Activated naive CD4-positive, alpha-beta T cell treated with anti-CD3 and anti-CD28 coated beads, Interleukin-2, amount 50 U/mL, for 24 hours (primary cell): ENCODE results near the gene CYGB.

ENCODE experiments used
- H3K27ac Mint-ChIP-seq: one replicate; pipeline ENCODE4 v1.8.0; 2021; ENCODE audit warnings: mild to moderate bottlenecking, mixed read lengths
- H3K27me3 Mint-ChIP-seq: one replicate; pipeline ENCODE4 v1.8.0; 2021; ENCODE audit warnings: mixed read lengths
- H3K36me3 Mint-ChIP-seq: one replicate; pipeline ENCODE4 v1.8.0; 2021; ENCODE audit warnings: mixed read lengths
- H3K4me1 Mint-ChIP-seq: one replicate; pipeline ENCODE4 v1.8.0; 2021; ENCODE audit warnings: mixed read lengths
- H3K4me3 Mint-ChIP-seq: one replicate; pipeline ENCODE4 v1.8.0; 2021; ENCODE audit warnings: mild to moderate bottlenecking, mixed read lengths
- H3K9me3 Mint-ChIP-seq: one replicate; pipeline ENCODE4 v1.8.0; 2021; ENCODE audit warnings: mixed read lengths

Gene CYGB

DNA sequence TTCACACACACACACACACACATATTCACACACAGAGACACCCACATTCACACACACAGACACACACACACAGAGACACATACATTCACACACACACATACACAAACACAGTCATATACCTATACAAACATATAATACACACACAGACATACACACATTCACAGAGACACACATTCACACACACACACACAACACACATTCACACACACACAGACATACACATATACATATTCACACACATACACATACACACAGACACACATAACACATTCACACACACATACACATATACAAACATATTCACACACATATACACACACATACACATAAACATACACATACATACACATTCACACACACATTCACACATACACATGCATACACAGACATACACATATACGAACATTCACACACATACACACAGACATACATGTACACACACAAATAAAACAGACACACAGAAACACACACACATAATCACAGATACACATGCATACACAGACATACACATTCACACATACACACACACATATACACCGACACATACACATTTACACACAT is 10.2 kb upstream of the CYGB start:
- no peaks in the 10 kb centered on the region for H3K36me3 Mint-ChIP-seq
- H3K4me1 Mint-ChIP-seq = no peaks in the 10 kb centered on the region
- H3K27ac Mint-ChIP-seq = no peak overlapping the region
- H3K9me3 Mint-ChIP-seq = no peaks in the 10 kb centered on the region
- peaks cover under 1% of the 10 kb centered on the region for H3K27me3 Mint-ChIP-seq
- H3K4me3 Mint-ChIP-seq = no peak overlapping the region

DNA sequence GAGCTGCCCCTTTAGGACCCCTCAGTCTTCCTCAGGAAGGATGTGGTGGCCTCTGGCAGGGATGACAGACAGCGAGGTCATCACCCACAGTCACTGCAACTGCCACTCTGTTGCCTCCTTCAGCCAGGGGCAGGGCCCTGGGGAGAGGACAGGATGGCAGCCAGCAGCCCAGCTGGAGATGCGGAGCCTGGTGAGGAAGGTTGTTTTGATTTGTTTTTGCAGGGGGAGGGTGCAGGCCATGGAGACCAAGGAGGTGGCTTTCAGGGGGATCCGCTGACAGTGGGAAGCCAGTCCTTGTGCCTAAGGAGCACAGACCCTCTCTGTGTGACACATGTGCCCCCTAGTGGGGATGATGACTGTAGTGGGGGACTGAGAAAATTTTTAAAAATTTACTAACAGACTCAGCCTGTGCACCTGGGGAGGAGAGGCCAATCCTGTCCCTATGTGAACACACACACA is 9.7 kb upstream of the CYGB start:
- Mint-ChIP-seq H3K36me3 (no peaks in the 10 kb centered on the region), H3K27ac (no peak overlapping the region), H3K4me1 (no peaks in the 10 kb centered on the region), H3K27me3 (peaks cover 2% of the 10 kb centered on the region), H3K9me3 (no peaks in the 10 kb centered on the region), H3K4me3 (no peak overlapping the region)

DNA sequence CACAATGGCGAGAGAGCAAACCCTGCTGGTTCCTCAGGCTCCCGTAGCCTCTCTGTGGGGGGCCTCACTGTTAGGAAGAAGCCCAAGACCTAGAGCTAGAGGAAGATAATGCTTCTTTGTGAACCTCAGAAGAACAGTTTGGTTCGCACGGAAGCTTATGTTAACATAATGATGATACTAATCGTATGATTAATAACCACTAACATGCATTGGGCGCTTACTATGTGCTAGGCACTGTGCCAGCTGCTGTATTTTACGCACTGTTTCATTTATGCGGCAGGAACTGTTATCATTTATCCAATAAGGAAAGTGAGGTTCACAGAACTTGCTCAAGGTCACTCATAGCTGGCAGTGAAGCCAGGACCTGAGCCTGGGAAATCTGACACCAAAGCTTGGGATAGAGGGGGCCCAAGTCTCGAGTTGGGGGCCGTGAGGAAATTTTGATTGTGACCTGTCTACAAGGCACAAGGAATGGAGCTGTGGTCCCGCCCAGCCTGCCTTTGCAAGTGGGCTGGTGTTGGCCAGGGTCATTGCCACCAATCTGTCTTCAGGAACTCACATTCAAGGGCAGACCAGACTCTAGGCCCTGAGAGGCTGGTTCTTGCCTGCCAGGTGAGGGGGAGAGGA is 9.2 kb upstream of the CYGB start:
- no peak overlapping the region for H3K27ac Mint-ChIP-seq
- H3K4me1 Mint-ChIP-seq = no peaks in the 10 kb centered on the region
- H3K36me3 Mint-ChIP-seq = no peaks in the 10 kb centered on the region
- H3K4me3 Mint-ChIP-seq = no peak overlapping the region
- H3K27me3 Mint-ChIP-seq = peaks cover 3% of the 10 kb centered on the region
- H3K9me3 Mint-ChIP-seq = no peaks in the 10 kb centered on the region

DNA sequence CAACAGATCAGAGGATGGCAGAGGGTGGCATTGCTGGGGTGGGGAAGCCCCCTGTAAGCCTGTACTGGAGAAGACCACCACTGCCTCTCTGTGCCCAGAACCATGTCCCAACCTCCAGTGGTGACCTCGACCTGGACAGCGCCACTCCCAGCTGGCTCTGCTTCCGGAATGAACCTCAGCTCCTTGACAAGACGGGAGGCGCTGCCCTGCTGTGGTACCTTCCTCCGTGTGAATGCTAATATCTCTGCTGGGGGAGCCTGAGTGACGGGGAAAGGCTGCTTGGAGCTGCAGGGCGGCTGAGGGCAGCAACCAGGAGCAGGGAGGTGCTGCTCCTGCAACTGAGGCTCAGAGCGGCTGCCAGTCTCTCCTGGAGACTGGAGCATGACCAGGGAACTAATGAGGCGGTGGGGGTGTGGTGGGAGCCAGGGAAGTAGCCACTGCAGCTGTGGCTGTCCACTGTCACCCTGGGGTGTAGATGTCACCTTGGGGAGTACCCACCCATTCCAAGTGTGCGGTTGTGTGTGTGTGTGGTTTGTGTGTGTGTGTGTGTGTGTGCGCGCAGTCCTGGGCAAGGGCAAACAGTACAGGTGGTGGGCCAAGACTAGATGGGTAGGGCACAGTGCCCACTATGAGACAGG is 8.5 kb upstream of the CYGB start:
- Mint-ChIP-seq H3K4me3 (no peak overlapping the region), H3K27ac (no peak overlapping the region), H3K36me3 (no peaks in the 10 kb centered on the region)

DNA sequence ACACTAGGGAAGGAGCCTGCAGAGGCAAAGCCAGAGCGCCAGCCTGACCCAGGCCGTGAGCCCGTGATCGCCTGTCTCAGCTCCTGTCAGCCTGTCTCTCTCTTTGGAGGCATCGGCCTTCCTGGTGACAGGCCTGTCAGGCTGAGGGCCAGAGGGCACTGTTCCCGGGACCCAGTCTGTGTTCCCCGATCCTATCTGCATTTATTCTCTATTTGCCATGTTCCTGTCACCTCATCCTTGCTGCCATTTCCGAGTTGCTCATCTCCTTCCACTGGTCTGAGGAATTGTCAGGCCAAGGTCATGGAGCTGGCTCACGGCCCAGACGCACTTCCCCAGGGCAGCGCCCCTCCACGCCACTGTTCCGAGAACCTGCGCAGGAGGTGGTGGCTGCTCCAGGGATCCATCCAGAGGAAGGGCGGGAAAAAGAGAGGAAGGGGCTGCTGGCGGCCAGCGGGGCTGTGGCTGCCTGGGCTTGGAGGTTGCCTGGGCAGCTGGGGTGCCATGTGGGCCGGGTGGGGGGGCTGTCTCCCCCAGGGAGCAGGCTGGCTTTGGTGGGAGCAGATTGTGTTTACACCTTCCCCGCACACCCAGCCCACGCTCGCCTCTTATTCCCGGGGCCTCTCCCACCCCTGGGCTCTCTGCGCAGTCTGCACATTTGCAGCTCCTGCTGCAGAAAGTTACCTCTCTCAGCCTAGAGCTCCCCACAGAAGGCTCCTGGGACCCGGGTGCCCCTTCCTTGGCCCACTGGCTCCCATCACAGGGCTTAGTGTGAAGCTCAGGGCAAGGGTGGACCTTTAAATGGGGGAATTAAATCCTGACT is 7.2 kb upstream of the CYGB start:
- Mint-ChIP-seq H3K27ac (peak overlapping the region; percentile 84), H3K27me3 (peaks cover 6% of the 10 kb centered on the region), H3K4me3 (no peak overlapping the region), H3K4me1 (no peaks in the 10 kb centered on the region), H3K36me3 (no peaks in the 10 kb centered on the region), H3K9me3 (no peaks in the 10 kb centered on the region)

More for the DNA sequence above, 8.5 kb upstream of the CYGB start:
- Mint-ChIP-seq H3K27me3 (peaks cover 4% of the 10 kb centered on the region), H3K9me3 (no peaks in the 10 kb centered on the region), H3K4me1 (no peaks in the 10 kb centered on the region)

DNA sequence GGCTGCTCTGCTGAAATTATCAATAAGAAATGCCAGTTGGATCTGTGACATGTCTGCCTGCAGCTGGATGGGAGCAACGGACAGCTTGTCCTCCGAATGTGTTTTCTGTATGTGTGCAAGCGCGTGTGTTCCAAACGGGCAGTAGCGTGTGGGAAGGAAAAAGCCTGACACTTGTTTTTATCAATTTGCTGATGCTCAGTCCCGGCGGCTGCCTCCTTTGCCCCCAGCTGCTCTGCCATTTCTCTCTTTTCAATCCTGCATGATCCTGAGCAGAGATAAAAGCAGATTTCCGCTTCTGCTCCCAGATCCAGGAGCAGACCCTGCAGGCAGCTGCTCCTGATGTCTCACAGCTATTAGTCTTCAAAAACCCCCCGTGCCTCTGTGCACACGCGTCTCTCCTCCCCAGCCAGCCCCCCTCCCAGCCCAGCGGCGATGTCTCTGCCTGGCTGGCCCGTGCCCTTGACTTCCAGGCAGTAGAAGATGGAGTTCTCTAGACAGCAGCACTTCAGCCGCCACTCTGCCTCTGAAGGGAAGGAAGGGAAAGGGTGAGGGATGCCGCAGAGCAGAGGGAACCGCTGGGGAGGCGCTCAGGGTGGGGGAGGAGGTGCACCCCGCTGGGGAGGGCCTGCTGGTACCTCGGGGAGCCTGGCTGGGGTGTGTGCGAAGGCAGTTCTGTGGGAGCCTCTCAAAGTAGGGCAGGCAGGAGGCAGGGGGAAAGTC is 6.5 kb upstream of the CYGB start:
- Mint-ChIP-seq H3K4me1 (no peaks in the 10 kb centered on the region), H3K27me3 (peaks cover 13% of the 10 kb centered on the region), H3K36me3 (no peaks in the 10 kb centered on the region), H3K27ac (no peak overlapping the region), H3K9me3 (no peaks in the 10 kb centered on the region), H3K4me3 (no peak overlapping the region)

DNA sequence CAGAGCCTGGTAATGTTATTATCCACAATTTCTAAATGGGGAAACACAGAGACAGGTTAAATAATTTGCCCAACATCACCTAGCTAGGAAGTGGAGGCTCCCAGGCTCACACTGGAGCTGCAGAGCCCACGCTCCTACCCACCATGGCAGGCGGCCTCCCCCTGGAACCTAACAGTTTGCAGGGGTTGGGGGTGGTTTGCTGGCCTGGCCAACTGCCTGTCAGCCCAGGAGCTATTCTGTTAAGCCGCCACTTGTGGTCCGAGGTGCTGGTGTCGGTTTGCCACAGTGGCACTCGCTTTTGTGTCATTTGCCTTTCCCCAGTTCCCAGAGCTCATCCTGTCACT is 5.9 kb upstream of the CYGB start:
- H3K27ac Mint-ChIP-seq = no peak overlapping the region
- H3K9me3 Mint-ChIP-seq = no peaks in the 10 kb centered on the region
- no peaks in the 10 kb centered on the region for H3K36me3 Mint-ChIP-seq
- H3K4me3 Mint-ChIP-seq = no peak overlapping the region
- H3K4me1 Mint-ChIP-seq = peaks cover 4% of the 10 kb centered on the region
- H3K27me3 Mint-ChIP-seq = peaks cover 14% of the 10 kb centered on the region

GRCh38 chr17:76542984-76543383 is 5.5 kb upstream of the CYGB start:
- Mint-ChIP-seq H3K36me3 (no peaks in the 10 kb centered on the region), H3K4me1 (peaks cover 4% of the 10 kb centered on the region), H3K27me3 (peaks cover 14% of the 10 kb centered on the region), H3K9me3 (no peaks in the 10 kb centered on the region), H3K27ac (no peak overlapping the region), H3K4me3 (no peak overlapping the region)

- Mint-ChIP-seq H3K27ac (no peak overlapping the region), H3K4me1 (peaks cover 4% of the 10 kb centered on the region), H3K36me3 (no peaks in the 10 kb centered on the region), H3K9me3 (no peaks in the 10 kb centered on the region), H3K27me3 (peaks cover 14% of the 10 kb centered on the region), H3K4me3 (no peak overlapping the region)
These were observed 5.1 kb upstream of the CYGB start for GRCh38 chr17:76542566-76542971.

DNA sequence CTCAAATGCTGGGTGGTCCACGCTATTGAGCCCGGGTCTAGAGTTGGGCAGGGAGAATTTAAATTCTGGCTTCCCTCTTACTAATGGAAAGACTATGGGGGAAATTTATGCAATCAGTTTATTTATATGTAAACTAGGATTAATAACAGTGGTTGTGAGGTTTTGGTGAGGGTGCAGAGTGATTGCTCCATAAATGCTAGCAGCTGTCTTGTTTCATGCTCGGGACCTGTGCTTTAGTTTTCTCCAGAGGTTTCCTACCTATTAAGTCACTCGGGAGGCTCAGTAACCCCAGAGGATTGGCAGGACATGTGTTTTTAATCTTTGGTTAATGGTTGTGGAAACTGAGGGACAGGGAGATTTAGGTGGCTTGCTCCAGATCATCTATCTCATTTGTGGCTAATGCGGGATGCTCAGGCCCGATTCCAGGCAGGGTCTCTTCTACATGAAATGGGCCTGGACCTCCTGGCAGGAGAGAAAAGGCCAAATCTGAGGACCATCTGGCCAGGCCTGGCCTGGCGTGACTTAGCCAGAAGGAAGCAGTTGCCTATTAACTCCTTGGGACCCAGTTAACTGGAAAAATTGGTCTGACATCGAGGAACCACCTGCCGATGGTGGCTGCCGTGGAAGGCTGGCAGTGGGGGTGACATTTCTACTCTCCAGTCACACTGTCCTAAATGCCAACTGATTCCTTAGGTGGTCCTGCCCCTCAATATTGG is 4.4 kb upstream of the CYGB start:
- Mint-ChIP-seq H3K27ac (no peak overlapping the region), H3K9me3 (no peaks in the 10 kb centered on the region), H3K36me3 (no peaks in the 10 kb centered on the region), H3K4me3 (no peak overlapping the region), H3K4me1 (peaks cover 4% of the 10 kb centered on the region), H3K27me3 (peaks cover 14% of the 10 kb centered on the region)

DNA sequence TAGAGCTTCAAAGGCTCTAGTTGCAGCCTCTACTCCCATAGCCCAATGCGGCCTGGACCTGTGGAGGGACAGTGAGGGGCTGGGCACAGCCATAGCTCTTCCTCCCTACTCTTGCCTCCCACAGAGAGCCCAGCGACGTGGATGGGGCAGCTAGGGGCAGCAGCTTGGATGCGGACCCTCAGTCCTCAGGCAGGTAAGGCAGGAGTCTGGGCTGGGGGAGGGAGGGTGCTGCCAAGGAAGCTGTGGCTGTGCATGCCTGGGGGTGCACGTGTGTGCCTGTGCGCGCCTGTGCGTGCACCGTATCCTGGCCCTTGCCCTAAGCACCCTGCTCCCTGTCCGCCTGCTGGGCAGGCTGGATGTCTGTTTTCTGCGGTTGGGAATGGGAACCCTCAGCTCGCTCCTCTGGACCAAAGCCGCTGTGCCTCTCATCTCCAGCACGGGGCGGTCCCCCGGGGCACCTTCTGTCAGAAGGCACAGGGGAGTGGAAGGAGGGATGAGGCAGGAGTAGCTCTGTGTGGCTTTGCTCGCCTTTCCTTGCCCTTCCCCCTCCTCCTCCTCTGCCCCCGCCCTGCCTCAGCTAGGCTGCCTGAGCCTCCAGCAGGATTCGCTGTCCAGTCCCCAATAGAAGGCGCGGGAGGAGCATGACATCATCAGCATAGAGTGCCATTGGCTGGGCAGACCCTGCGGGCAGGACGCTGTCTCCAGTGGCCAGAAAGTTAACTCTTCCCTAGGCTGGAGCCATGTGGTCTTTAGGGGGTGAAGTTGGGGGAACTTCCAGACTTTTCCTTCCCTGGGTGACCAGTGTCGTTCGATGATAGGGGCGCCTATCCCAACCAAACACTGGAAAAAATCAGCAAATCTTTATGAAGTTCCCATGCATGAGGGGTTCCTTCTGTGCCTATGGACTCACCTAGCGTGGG is 3.1 kb upstream of the CYGB start:
- H3K36me3 Mint-ChIP-seq = no peaks in the 10 kb centered on the region
- H3K27me3 Mint-ChIP-seq = peaks cover 19% of the 10 kb centered on the region
- H3K4me1 Mint-ChIP-seq = peaks cover 4% of the 10 kb centered on the region
- no peak overlapping the region for H3K4me3 Mint-ChIP-seq
- H3K27ac Mint-ChIP-seq = no peak overlapping the region
- no peaks in the 10 kb centered on the region for H3K9me3 Mint-ChIP-seq

- H3K4me1 Mint-ChIP-seq = peaks cover 4% of the 10 kb centered on the region
- H3K27ac Mint-ChIP-seq = peak within 1 kb of the TSS; percentile 20
- H3K36me3 Mint-ChIP-seq = no peaks in the 10 kb centered on the region
- H3K27me3 Mint-ChIP-seq = peaks cover 19% of the 10 kb centered on the region
- peak within 1 kb of the TSS; percentile 39 for H3K4me3 Mint-ChIP-seq
- H3K9me3 Mint-ChIP-seq = no peaks in the 10 kb centered on the region
These were observed 2.2 kb upstream of the CYGB start, which contains the start of gene PRCD for GRCh38 chr17:76539631-76540271. PRCD (plus strand) TSS chr17:76540044; CDS start chr17:76540142, 98 bp downstream.

- H3K4me3 Mint-ChIP-seq = peak overlapping the region; percentile 39
- H3K36me3 Mint-ChIP-seq = no peaks in the 10 kb centered on the region
- H3K9me3 Mint-ChIP-seq = no peaks in the 10 kb centered on the region
- peaks cover 4% of the 10 kb centered on the region for H3K4me1 Mint-ChIP-seq
- peak overlapping the region; percentile 20 for H3K27ac Mint-ChIP-seq
- H3K27me3 Mint-ChIP-seq = peaks cover 19% of the 10 kb centered on the region
These were observed 1.5 kb upstream of the CYGB start for GRCh38 chr17:76538941-76539570.
